OCI-LY7 (cell line): ENCODE data around the gene RBM26. TPM values are rescaled to one million over a fixed set of nuclear protein-coding genes. Genes with fewer than 3 reads are reported as not detected.

ENCODE experiments used
- BruUV-seq: library from RNA; stranded (reverse); fragments of 400-500 nt; replicated peaks from 2 replicates; lab custom pipeline; 2021; lab: Mats Ljungman, UMichigan
- CTCF ChIA-PET: fragments of 300-600 bp; sonication (Branson Sonifier 250); formaldehyde crosslinking; loops from one replicate; lab custom pipeline; 2022; ENCODE audit warnings: antibody characterized with exemption; ENCODE audit not compliant: unreplicated experiment; lab: Charles Lee
- POLR2A ChIA-PET: fragments of 300-600 bp; sonication (Branson Sonifier 250); formaldehyde crosslinking; loops from one replicate; lab custom pipeline; 2022; ENCODE audit warnings: antibody characterized with exemption; lab: Charles Lee
- DNase-seq: peaks from one replicate; pipeline ENCODE4 v3.0.0-alpha.2; 2015; ENCODE audit warnings: low spot score
- H2AFZ ChIP-seq: fragments of 200-600 bp; sonication (generic), shearing (Covaris generic); 2 replicates; pipeline ENCODE4 v1.6.1; 2014; ENCODE audit warnings: mild to moderate bottlenecking, antibody characterized with exemption, low read length, moderate library complexity
- H3K27ac ChIP-seq: fragments of 200-600 bp; sonication (generic); 2 replicates; pipeline ENCODE4 v1.5.1; 2014; ENCODE audit warnings: mixed run types, low read depth, mild to moderate bottlenecking, moderate library complexity, low read length, inconsistent platforms; ENCODE audit not compliant: poor library complexity, severe bottlenecking
- H3K36me3 ChIP-seq: fragments of 200-600 bp; sonication (generic); 2 replicates; pipeline ENCODE4 v1.6.1; 2014; ENCODE audit warnings: mild to moderate bottlenecking, antibody characterized with exemption, low read length, moderate library complexity, mixed read lengths; ENCODE audit not compliant: insufficient read depth
- H3K4me1 ChIP-seq: fragments of 200-600 bp; sonication (generic); 2 replicates; pipeline ENCODE4 v1.5.1; 2014; ENCODE audit warnings: mild to moderate bottlenecking, low read length; ENCODE audit not compliant: insufficient read depth, poor library complexity, severe bottlenecking
- H3K4me2 ChIP-seq: fragments of 200-600 bp; sonication (generic); 2 replicates; pipeline ENCODE4 v1.6.1; 2014; ENCODE audit warnings: mild to moderate bottlenecking, low read length
- H3K4me3 ChIP-seq: fragments of 200-600 bp; sonication (generic); 2 replicates; pipeline ENCODE4 v1.5.1; 2014; ENCODE audit warnings: mild to moderate bottlenecking, low read depth, low read length; ENCODE audit not compliant: poor library complexity, severe bottlenecking
- H3K79me2 ChIP-seq: fragments of 200-600 bp; sonication (generic); 2 replicates; pipeline ENCODE4 v1.6.1; 2016; ENCODE audit warnings: low read depth, mild to moderate bottlenecking, low read length, moderate library complexity, mixed read lengths; ENCODE audit not compliant: insufficient read depth
- H3K9me2 ChIP-seq: fragments of 200-600 bp; sonication (generic); 2 replicates; pipeline ENCODE4 v1.6.1; 2016; ENCODE audit warnings: mild to moderate bottlenecking, low read length, mixed read lengths; ENCODE audit not compliant: insufficient read depth
- H3K9me3 ChIP-seq: fragments of 200-600 bp; sonication (generic); 2 replicates; pipeline ENCODE4 v1.6.1; 2014; ENCODE audit warnings: mild to moderate bottlenecking, mixed run types, low read length, mixed read lengths
- H4K20me1 ChIP-seq: fragments of 200-600 bp; sonication (generic); 2 replicates; pipeline ENCODE4 v1.6.1; 2014; ENCODE audit warnings: mild to moderate bottlenecking, antibody characterized with exemption, low read length, moderate library complexity, mixed read lengths; ENCODE audit not compliant: insufficient read depth
- EZH2phosphoT487 ChIP-seq: fragments of 200-600 bp; sonication (generic); IDR thresholded peaks from 2 replicates; pipeline ENCODE4 v1.6.1; 2018; ENCODE audit warnings: low read depth, borderline replicate concordance, mild to moderate bottlenecking, mixed run types, antibody characterized with exemption, low read length, moderate library complexity, mixed read lengths
- intact Hi-C: fragments of 100-400 bp; cut with micrococcal nuclease; formaldehyde crosslinking; loops from one replicate; pipeline ENCODE4 v1.10.0; 2022; ENCODE audit not compliant: unreplicated experiment
- total RNA-seq, 2 experiments: library from RNA; depleted of rRNA in 1 of 2; stranded (reverse); fragments of >200 nt in 1 of 2; shearing (Covaris generic) in 1 of 2; gene quantifications; 2 replicates each; pipeline ENCODE4 v1.2.3, GENCODE V29; 2014 to 2022
- TF ChIP-seq, protein P1 (sequence below): fragments of 200-600 bp; sonication (generic); conservative IDR thresholded peaks from 2 replicates; pipeline ENCODE4 v1.5.1; 2014; ENCODE audit warnings: mild to moderate bottlenecking, antibody characterized with exemption, low read length, moderate library complexity, mixed read lengths

RBM26 gene
- total RNA-seq, 2 experiments from 2014 or later, result 44.1 to 85.2 TPM

DNA sequence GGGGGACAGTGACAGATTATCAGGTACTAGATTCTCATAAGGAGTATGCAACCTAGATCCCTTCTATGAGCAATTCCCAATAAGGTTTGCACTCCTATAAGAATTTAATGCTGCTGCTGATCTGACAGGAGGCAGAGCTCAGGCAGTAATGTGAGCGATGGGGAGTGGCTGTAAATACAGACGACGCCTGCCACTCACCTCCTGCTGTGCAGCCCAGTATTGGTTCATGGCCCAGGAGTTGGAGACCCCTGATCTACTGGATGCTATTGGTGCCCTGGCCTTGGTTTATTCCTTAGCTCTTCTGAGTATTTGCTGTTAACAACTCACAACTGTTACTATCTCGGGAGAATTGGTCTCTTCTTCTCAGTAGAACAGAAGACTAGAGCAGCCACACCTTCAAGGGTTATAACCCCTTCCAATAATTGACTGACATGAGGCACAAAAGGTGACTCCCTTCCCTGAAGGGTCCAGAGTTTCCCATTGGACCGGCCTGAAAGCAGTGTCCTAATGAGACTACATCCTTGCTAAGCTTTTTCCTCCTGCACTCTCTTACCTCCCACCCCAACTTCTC is 35.0 kb upstream of the RBM26 start:
- TF ChIP-seq EZH2phosphoT487, result no peak
- TF ChIP-seq, protein P1, sequence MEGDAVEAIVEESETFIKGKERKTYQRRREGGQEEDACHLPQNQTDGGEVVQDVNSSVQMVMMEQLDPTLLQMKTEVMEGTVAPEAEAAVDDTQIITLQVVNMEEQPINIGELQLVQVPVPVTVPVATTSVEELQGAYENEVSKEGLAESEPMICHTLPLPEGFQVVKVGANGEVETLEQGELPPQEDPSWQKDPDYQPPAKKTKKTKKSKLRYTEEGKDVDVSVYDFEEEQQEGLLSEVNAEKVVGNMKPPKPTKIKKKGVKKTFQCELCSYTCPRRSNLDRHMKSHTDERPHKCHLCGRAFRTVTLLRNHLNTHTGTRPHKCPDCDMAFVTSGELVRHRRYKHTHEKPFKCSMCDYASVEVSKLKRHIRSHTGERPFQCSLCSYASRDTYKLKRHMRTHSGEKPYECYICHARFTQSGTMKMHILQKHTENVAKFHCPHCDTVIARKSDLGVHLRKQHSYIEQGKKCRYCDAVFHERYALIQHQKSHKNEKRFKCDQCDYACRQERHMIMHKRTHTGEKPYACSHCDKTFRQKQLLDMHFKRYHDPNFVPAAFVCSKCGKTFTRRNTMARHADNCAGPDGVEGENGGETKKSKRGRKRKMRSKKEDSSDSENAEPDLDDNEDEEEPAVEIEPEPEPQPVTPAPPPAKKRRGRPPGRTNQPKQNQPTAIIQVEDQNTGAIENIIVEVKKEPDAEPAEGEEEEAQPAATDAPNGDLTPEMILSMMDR, result no peak
- Histone ChIP-seq H3K9me2 (no peaks in the 10 kb centered on the region), H3K4me3 (no peak overlapping the region), H3K9me3 (no peaks in the 10 kb centered on the region), H3K4me2 (no peak overlapping the region), H3K79me2 (no peaks in the 10 kb centered on the region), H4K20me1 (no peaks in the 10 kb centered on the region), H2AFZ (no peak overlapping the region), H3K4me1 (no peaks in the 10 kb centered on the region), H3K27ac (no peak overlapping the region), H3K36me3 (no peaks in the 10 kb centered on the region)
- ChIA-PET CTCF (no interaction called here), POLR2A (no interaction called here)
- no TSS peak for BruUV-seq
- intact Hi-C loops, result no loop called here
- DNase-seq, result no peak

DNA sequence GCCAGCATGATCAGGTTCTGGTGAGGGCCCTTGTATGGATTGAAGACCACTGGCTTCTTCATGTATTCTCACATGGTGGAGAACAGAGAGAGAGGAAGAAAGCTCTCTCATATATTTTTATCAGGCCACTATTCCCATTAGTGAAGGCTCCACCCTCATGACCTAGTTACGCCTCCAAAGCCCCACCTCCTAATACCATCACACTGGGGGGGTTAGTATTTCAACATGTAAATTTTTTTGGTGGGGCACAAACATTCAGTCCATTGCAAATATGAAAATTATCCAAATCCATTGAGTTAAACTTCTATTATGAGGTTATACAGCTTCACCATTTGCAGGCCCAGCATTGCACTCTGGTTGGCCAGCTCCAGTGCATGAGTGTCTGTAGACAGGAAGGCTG is 33.2 kb upstream of the RBM26 start:
- Histone ChIP-seq H3K27ac (no peak overlapping the region), H3K9me2 (no peaks in the 10 kb centered on the region), H3K4me3 (no peak overlapping the region), H3K79me2 (no peaks in the 10 kb centered on the region), H4K20me1 (no peaks in the 10 kb centered on the region), H3K36me3 (no peaks in the 10 kb centered on the region), H3K4me1 (no peaks in the 10 kb centered on the region), H2AFZ (no peak overlapping the region), H3K4me2 (no peak overlapping the region), H3K9me3 (no peaks in the 10 kb centered on the region)
- no peak for DNase-seq
- intact Hi-C loops, result no loop called here
- TF ChIP-seq, protein P1, result no peak
- TF ChIP-seq EZH2phosphoT487, result no peak
- no TSS peak for BruUV-seq
- ChIA-PET CTCF (no interaction called here), POLR2A (interaction anchor here (0.7 kb wide), 1 partner anchor 371 kb away, joined by 3 read pairs; no protein-coding TSS in a partner anchor)

DNA sequence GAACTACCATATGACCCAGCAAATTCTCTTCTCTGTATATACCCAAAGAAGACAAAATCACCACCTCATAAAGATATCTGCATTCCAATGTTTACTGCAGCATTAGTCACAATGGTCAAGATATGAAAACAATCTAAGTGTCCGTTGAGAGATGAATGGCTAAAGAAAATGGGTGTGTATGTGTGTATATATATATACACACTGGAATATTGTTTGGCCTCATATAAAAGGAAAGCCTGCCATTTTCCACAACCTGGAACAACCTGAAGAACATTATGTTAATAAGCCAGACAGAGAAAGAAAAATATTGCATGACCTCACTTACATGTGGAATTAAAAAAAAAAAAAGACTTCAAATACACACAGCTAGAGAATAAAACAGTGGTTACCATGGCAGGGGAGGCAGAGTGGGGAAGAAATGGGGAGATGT is 29.5 kb upstream of the RBM26 start:
- no peaks in the 10 kb centered on the region for H4K20me1 ChIP-seq
- TF ChIP-seq, protein P1, result no peak
- no peak for TF ChIP-seq EZH2phosphoT487
- H3K4me1 ChIP-seq, result no peaks in the 10 kb centered on the region
- no peak overlapping the region for H3K4me2 ChIP-seq
- H3K9me2 ChIP-seq, result no peaks in the 10 kb centered on the region
- no peaks in the 10 kb centered on the region for H3K9me3 ChIP-seq
- H3K27ac ChIP-seq, result no peak overlapping the region
- BruUV-seq, result no TSS peak
- no peak overlapping the region for H3K4me3 ChIP-seq
- POLR2A ChIA-PET, result no interaction called here
- CTCF ChIA-PET, result no interaction called here
- no peak overlapping the region for H2AFZ ChIP-seq
- intact Hi-C loops, result no loop called here
- DNase-seq, result no peak
- H3K79me2 ChIP-seq, result no peaks in the 10 kb centered on the region
- no peaks in the 10 kb centered on the region for H3K36me3 ChIP-seq
